WTC11 (cell line): Measurements from ENCODE around the gene CERS5.

Experiments used
- ESRRA ChIP-seq: sonication (generic); formaldehyde crosslinking; IDR thresholded peaks from 2 replicates; pipeline ENCODE4 v1.8.1; 2022; ENCODE audit warnings: mild to moderate bottlenecking, missing genetic modification reagents, borderline replicate concordance
- JUN ChIP-seq: sonication (generic); formaldehyde crosslinking; IDR thresholded peaks from 2 replicates; pipeline ENCODE4 v1.8.0; 2023; ENCODE audit warnings: mild to moderate bottlenecking, missing genetic modification reagents
- SP1 ChIP-seq: sonication (generic); formaldehyde crosslinking; conservative IDR thresholded peaks from 2 replicates; pipeline ENCODE4 v1.8.1; 2022; ENCODE audit warnings: missing genetic modification reagents
- TEAD1 ChIP-seq: sonication (generic); formaldehyde crosslinking; IDR thresholded peaks from 2 replicates; pipeline ENCODE4 v1.8.0; 2022; ENCODE audit warnings: mild to moderate bottlenecking, missing genetic modification reagents
- TF ChIP-seq, protein P1 (sequence below): fragments of 200-600 bp; IDR thresholded peaks from 2 replicates; pipeline ENCODE4 v1.8.0; 2022; ENCODE audit warnings: antibody characterized with exemption
- TF ChIP-seq, protein P2 (sequence below): sonication (generic); formaldehyde crosslinking; conservative IDR thresholded peaks from 2 replicates; pipeline ENCODE4 v1.8.1; 2022; ENCODE audit warnings: mild to moderate bottlenecking, missing genetic modification reagents

DNA sequence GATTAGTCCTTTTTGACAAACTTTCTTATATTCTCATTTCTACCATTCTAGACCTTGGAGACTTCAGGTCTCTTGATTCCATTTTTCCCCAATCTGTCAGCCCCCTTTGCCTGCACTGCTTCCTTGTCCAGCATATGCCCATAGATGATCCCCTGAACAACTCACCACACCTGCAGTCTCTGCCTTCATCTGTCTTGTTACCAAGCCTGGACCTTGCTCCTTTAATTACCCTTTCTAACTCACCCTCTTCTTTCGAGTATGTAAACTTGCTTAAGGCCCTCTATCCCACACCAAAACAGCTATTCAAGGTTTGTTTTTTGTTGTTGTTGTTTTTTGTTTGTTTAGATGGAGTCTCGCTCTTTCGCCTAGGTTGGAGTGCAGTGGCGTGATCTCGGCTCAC lies 45.5 kb downstream of the CERS5 start:
- TF ChIP-seq ESRRA (CRISPR knock-in tag) (no peak), JUN (CRISPR knock-in tag) (no peak), SP1 (CRISPR knock-in tag) (no peak), TEAD1 (no peak)
- TF ChIP-seq, protein P1, sequence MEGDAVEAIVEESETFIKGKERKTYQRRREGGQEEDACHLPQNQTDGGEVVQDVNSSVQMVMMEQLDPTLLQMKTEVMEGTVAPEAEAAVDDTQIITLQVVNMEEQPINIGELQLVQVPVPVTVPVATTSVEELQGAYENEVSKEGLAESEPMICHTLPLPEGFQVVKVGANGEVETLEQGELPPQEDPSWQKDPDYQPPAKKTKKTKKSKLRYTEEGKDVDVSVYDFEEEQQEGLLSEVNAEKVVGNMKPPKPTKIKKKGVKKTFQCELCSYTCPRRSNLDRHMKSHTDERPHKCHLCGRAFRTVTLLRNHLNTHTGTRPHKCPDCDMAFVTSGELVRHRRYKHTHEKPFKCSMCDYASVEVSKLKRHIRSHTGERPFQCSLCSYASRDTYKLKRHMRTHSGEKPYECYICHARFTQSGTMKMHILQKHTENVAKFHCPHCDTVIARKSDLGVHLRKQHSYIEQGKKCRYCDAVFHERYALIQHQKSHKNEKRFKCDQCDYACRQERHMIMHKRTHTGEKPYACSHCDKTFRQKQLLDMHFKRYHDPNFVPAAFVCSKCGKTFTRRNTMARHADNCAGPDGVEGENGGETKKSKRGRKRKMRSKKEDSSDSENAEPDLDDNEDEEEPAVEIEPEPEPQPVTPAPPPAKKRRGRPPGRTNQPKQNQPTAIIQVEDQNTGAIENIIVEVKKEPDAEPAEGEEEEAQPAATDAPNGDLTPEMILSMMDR, result no peak
- TF ChIP-seq, protein P2, sequence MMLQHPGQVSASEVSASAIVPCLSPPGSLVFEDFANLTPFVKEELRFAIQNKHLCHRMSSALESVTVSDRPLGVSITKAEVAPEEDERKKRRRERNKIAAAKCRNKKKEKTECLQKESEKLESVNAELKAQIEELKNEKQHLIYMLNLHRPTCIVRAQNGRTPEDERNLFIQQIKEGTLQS (CRISPR knock-in tag), result no peak
